M059J (cell line): ENCODE measurements around the gene PAX6. TPM values are rescaled to one million over a fixed set of nuclear protein-coding genes. Genes with fewer than 3 reads are reported as not detected.
A peak's percentile ranks its signal among the peaks of the same experiment; 100 is the strongest.

Experiments used
- DNase-seq: peaks from one replicate; pipeline ENCODE4 v3.0.0-alpha.2; 2012; ENCODE audit warnings: low read depth
- total RNA-seq: library from RNA; depleted of rRNA; stranded (reverse); fragments of >200 nt; shearing (Covaris generic); gene quantifications from 2 replicates; pipeline ENCODE4 v1.2.3, GENCODE V29; 2014

The PAX6 gene
- total RNA-seq, 1 experiment from 2014 or later, result 36.2 TPM

DNA sequence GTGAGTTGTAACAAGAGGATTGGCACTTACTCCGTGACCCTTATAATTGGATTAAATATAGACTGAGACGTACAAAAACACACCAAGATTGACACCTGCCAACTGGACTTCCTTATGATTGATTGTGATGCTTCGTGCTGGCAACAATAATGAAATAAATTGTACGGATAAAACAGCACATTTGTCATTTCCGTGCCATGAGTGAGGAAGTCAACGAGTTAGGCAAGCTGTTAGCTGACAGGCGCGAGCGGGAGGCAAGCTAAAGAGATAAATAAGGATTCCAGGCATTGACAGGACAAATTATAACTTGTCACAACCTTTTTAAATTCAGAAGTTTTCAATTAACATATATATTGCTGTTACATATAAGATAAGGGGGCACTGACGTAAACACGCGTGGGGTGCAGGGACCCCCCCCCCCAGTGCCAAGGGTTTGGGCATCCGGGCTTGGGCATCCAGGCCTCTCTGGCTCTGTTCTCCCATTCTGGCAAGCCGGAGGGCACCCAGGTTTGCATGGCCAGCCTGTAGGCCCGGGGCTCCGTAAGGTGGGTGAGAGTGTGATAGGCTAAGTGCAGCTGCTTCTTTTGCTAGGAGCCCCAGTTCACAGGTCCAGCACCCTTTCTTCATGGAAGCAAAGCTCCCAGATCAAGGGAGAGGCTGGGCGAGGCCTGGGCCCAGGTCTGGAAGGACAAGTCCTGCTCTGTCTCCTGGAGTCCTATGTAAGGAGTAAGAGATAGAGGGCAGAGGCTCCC is 11.2 kb upstream of the PAX6 start:
- no peak for DNase-seq

DNA sequence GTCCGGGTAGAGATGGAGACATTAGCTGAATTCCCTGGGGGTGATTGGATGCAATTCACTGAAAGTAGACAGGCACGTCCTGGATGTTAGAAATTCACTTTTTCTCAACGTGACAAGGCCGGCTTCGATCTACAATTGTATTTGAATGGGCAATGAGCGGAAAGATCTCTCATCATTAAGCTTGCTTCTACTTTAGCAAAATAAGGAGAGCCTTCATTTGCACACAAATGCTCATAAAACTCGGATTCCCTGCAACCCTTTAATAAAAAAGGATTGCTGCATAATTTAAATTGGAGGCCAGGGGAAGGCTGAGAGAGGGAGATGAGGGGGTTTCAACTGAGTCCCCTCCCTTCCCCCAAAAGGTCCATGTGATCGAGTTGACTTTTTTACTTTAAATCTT is 10.6 kb upstream of the PAX6 start:
- no peak for DNase-seq

DNA sequence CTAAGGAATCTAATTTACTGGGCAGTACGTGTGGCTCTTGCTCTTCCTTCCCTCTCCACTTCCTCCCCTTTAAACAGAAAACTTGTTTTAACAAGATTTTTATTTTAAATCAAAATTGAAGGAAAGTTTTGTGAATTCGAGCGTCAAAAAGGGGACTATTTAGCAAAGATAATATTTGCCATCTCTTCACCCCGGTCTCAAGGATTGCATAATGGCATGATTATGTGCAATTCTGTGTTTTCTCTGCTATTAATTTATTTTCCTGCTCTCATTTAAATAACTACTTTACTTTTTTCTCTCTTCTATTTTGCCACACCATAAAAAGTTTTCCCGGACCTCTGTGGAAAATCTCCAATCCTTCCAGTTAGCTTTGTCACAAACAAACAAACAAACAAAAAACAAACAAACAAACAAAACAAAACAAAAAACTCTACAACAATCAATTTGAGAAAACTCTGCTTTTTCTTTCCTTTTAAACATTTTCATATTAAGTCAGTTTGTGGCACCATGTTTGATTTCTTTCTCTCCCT is 10.2 kb upstream of the PAX6 start:
- no peak for DNase-seq

DNA sequence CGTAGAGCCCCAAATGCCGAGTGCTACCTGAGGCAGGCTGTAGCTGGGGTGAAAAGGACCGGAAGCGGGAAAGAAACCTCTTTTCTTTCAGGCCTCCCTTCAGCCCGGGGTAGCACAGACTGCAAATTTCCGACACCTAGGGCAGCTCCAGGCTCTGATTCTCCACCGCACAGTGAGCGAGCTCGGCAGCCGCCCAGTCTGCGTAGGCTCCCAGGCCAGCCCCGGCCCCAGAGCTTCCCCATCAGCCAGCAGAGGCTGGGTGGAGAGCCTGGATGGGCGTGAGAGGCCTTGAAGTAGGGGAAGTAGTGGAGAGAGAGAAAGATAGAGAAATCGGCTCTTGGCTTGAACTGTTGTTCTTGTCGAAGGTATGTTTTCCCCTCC is 9.3 kb upstream of the PAX6 start:
- no peak for DNase-seq

DNA sequence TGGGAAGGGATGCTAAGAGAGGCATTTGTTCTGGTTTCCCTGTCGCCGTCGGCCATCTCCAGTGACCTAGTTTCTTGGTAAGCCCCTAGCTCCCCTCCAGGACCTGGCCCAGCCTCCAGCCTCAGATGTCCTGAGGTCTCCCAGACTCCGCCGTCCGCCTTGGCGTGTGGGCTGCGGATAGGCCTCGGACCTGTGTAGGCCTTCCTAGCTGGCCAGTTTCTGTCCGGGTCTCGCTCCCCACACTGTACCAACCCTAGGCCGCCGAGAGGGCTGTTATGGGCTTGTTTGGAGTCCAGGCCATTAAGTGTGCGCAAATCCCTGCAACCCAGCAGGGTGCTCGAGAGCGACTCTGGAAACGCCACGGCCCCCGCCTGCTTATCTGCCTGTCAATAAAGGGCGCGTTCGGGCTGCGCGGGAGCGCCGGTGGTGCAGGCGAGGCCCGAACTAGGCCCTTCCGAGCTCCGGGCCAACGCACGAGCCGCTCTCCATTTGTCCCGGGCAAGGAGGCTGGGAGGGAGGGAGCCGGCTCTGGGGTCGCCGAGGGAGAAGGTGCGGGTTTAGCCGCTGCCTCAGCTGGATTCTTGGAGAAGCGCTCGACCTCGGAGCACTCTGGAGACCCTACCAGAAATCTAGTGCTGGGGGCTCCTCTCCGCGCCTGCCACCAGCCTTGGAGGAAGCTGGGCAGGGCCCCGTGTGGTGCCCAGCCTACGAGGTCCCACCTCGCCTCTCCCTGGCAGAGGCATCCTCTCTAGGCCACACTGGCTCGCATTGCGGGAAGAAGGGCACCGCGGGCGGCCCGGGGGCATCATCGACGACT is 8.7 kb upstream of the PAX6 start:
- DNase-seq, result no peak

DNA sequence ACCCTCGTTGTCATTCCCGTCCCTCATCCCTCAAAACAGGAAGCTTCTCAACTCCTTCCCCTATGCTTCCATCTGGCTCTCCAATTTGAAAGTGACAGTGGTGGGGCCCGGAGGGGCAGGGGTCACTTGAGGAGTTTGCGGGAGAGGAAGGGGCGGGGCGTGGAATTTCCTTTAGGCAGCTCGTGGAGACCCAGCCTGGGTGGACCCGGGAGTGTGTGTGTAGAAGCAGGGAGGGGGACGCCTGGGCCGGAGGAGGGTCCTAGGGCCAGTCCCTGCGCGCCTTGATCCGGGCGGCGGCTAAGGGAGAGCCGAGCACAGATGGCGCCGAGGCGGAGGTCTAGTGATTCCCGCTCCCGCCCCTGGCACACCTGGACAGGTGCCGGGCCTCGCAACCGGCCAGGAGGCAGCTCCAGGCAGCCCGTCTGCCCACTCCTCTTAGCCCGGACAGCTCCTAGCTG is 7.8 kb upstream of the PAX6 start:
- DNase-seq, result no peak

DNA sequence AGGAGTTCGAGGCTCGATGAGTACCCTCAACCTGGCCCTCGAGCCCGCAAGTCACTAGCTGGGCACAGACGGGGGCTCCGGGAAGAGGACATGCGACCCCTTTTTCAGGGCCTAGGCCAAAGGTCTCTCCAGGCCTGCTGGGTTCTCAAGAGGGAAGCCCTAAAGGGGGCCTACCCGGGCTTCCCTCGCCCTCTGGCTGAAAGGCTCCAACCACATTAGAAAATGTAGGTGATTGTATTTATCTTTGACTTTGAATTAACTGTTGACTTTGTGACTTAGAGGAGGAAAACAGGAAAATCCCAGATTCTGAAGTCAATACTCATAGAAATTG is 7.3 kb upstream of the PAX6 start:
- DNase-seq, result no peak

DNA sequence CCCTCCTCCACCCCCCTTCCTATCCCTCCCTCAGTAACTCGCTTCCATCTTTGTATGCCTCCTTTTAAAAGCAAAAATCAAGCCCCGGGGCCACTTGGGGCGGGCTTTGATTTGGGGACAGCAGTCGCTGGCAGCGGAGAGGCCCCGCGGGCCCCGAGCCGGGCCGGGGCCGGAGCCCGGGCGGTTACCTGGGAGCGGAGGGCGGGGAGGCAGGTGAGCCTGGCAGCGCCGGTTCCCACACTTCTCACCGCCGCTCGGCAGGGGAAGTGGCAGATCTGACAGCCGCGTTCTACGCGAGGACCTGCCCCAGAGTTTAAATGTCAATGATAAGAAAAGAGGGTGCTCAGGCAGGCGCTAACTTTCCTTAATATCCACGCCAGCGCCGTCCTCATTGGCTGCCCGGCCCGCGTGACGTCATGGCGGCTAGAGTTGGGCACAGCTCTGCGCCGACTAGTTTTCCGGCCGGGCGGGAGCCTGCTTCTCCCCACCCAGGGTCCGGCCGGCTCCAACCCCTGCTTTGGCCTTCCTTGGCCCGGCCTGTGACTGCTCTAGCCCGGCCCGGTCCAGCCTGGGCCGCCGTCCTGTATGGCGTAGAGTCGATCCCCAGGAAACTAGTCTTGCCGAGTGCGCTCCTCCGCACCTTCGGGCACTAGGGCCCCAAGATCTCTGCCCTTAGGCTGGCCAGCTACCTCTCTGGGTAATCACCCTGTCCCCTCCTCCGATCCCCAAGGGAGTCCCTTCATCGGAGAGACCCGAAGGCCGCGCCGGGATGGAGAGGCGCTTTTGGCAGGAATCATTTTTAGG is 6.7 kb upstream of the PAX6 start:
- DNase-seq, result peak; percentile 34

DNA sequence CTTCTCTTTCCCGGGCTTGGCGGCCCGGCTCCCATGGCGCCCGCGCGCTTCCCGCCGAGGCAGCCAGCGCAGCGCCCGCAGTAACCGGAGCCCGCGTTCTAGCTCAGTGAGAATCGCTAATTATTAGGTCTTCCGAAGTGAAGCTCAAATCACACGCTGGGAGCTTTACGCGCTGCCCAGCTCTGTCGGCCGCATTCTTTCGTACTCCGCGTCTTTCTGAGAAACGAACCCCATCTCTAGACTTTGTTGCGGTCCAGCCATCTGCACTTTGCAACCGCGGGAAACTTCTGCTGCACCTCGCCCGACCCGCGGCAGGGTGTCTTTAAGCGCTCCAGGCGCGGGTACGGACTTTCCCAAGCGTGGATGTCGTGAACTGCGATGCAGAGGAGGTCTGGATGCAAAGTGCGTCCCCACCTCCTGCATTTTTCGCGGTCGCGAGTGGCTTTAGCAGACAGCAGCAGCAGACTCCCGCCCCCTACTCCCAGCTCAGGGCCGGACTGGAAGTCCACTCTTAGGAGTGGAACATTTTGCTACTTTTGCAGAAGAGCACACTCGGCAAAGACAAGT is 6.0 kb upstream of the PAX6 start:
- DNase-seq, result peak; percentile 63

DNA sequence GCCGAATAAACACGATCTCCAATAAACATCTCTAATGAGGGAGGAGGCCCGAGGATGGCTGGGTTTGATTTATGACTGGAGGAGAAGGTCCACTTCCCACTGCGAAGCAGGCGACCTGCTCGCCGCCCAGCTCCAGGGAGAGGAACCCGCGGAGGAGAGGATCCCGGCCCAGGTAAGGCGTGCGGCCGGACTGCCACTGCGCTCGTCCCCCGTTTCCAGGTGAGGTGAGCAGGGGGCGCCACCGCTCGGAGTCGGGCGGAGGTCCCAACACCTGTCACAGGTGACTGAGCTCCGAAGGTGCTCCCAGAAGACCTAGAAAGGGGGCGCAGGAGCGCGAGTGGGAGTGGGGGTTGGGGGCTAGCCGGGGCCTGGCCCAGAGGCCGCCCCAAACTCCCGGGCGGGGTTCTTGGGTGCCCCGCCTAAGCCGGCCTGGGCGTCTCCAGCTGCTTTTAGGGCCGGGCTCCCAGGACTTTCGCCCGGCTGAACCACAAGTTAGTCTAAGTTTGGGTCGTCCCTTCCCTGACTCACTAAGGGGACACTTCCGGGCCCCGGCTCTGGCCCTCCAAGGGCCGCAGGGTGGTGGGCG is 5.4 kb upstream of the PAX6 start:
- DNase-seq, result peak; percentile 70

DNA sequence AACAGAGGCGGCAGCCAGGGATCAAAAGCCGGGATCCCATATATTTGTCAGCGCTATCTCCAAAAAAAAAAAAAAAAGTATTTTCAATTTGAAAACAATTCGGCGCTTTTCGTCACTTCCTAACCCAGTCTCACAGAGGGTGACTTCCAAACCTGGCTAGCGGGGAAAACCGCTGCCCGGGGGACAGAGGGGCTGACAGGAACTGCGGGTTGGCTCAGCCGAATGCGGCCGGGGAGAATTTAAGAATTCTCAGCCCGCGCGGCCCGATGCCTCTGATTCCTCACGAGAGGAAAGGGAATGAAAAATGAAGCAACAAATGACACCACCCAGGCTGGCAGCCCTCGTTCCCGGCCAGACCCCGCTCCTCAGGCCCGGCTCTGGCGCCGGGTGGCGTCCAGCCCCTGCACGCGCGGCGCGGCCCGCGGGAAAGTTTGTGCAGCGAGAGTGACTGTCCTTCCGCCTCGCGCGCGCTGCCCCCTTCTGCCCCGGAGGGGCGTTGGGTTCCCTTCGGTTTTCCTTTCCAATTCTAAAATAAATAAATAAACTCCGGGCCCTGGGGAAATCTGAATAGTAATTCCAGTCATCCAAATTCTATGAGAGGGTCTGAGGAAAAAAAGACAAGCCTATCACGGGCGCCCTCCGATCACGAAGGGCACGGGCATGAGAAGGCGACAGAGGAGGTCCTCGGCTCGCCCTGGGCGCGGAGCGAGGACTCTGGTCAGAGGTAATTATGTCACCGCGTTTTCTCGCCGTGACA is 4.8 kb upstream of the PAX6 start:
- DNase-seq, result peak; percentile 28

DNA sequence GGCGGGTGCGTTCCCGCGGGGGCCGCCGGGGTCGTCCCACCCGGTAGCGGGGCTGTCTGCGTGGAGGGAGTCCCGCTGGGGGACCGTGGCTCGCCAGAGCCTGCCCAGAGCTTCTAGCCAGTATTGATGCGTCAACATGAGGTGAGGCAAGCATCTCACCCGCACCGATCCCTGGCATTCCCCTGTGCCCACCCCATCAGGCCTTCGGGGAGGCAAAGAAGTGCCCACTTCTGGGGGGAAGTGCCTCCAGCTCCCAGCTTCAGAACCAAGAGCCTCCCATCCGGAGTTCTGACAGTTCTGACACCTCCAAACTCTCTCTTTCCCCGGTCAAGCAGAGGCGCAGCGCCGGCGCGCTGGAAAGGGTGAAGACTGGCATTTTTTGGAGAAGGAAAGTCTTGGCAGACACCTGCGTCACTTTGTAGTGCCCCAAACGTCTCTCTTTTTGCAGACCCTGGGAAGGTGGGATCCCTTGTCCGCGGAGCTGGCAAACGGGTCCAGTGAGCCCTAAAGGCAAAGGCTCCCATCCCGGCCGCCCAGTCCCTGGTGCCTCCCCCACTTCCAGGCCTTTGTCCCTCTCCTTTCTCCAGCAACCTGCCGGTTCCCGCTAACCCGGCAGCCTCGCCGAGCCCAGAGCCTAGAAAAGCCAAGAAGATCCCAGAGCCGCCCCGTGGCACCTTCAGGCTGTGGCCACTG is 3.2 kb upstream of the PAX6 start:
- peak; percentile 20 for DNase-seq

DNA sequence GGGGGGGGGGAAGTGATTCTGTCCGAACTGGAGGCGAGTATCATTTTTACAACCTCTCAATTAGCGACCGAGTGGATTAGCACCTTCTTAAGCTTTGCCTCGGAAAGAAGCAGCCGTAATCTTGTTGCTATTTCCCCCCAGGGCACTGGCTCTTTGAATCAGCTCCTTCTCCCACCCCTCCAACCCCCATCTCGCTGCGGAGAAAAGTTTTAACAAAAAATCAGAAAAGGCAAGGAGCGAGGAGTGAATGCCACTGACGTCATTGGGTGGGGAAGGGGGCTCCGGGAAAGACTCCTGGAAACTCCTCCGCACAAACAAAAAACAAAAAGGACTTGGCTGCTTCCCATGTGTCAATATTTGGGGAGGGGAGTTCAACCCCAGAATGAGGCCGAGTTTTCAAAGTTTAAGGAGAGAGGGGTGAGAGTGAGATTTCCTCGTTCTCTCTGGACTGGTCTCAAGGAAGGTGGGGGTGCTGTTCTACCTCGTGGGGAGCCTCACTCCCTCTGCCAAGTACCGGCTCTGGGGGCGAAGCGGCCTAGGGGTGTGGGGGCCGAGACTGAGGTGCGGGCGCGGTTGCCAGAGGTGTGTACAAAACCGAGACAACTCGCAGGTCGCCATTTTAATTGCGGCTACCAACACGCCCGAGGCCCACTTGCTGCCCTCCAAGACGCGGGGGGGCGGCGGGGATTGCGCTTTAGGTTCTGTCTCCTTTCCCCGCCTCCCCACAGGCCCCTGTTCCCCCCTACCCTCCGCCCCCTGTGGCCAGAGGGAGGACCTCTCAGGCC is 2.5 kb upstream of the PAX6 start:
- DNase-seq, result peak; percentile 63

DNA sequence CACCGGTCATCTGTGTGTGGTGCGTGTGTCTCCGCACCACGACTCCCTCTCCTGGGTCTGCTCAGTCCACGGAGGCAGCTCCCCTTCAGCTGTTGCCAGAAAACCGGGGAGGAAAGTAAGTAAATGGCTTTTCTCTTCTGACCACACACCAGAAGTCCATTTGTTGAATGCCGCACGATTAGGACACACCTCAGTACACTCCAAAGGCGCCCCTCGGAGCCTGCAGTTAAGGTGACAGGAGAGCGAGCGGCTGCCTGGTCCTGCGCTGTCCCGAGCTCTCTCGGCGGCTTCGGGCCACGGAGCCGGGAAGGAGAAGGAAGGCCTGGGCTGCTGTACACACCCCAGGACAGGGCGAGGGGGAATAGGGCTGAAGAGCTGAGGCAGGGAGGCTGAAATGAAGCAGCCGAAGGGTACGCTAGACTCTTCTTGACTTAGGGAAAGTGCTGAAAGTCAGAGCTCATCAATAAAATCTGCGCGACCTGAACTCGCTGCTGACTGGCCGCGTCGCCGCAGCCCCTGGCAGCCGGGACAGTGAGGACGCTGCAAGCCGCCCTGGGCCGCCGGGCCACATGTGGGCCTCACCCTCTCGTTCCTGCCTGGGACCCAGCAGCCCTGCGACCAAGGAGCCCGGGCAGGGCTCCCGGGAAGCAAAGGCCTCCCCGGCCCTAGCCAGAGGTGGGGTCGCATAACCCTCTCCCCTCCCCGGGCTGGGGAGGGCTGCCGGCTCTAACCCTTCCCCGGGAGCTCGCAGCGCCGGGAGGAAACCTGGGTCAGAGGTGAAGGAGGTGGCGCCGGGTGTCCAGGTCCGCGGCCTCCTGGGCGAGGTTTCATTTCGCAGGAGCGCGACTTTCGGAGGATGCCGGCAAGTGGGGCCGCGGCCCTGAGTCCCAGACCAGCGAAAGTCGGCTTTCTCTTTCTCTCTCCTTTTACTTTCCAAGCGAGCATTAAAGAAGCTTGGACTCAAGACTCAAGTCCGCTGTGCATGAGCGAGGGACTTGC is 1.6 kb upstream of the PAX6 start:
- peak; percentile 63 for DNase-seq

DNA sequence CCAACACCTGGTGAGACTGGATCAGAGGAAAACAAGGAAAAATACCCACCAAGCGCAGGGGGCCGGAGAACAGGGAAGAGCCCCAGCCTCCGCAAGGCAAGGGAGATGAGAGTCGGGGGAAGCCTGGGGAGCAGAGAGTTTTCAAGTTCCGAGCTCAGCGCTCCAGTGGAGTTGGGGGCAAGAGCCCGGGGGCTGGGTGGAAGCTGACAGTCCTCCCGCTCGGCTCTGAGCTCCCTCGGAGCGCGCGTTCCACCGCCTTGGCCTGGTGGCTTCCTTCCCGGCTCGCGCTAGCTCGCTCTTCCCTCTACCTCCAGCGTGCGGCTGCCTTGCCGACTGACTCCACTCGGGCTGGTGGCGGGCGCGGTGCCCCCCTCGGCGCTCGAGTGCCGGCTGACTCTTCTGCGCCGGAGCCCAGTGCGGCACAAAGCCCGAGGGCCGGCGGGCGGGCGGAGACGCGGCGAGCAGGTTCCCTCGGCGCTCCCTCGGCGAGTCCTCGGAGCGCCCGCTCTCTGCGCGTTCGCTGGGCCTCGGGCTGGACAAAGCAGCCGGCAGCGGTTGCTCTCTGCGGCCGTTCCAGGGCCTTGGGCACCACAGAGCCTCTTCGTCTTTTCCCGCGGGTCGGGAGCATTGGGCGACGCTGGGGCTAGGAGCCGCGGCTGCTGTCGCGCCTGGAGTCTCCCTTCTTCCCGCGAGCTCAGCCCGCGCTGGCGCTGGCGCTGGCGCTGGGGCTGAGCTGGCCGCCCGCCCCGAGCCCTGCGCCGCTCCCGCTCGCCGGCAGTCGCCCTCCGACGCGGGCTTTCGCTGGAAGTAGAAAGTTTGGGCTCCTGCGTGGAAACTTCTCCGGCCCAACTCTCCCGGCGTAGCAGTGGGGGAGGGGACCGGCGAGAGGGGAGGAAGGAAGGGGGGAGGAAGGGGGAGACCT is 1.0 kb downstream of the PAX6 start:
- DNase-seq, result peak; percentile 56

DNA sequence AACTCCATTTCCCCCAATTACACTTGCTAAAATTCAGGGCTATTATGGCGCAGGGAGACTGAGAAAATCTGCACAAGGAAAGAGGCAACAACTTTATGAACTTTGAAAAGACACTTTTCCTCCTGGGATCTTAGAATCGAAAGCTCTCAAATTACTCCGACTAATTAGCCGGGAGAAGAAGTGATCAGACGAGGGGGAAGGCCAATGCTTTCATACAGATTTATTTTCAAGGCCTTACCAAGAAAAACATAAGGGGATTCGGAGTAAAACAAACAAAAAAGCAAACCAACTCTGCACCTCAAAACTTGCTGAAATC is 1.6 kb downstream of the PAX6 start:
- DNase-seq, result peak; percentile 37
